Type B pancreatic cell (in vitro differentiated cells): ENCODE results near the gene ARRDC2. TPM values are rescaled to one million over a fixed set of nuclear protein-coding genes. Genes with fewer than 3 reads are reported as not detected.
"Not testable (repeated sequence)": the region's sequence is repeated elsewhere in the genome, so short reads cannot be mapped to it uniquely, and the experiment has no call there.

Source experiments
- DNase-seq: peaks from one replicate; pipeline ENCODE4 v3.0.0; 2021; ENCODE audit warnings: mixed read lengths; ENCODE audit not compliant: unreplicated experiment; ENCODE audit errors: extremely low spot score
- H3K27ac Mint-ChIP-seq: 2 replicates; pipeline ENCODE4 v1.8.0; 2021; ENCODE audit warnings: mild to moderate bottlenecking, mixed read lengths
- H3K27me3 Mint-ChIP-seq: 2 replicates; pipeline ENCODE4 v1.8.0; 2021; ENCODE audit warnings: mixed read lengths
- H3K36me3 Mint-ChIP-seq: 2 replicates; pipeline ENCODE4 v1.8.0; 2021; ENCODE audit warnings: mixed read lengths
- H3K4me1 Mint-ChIP-seq: one replicate; pipeline ENCODE4 v1.8.0; 2021; ENCODE audit warnings: mixed read lengths; ENCODE audit not compliant: unreplicated experiment
- H3K4me3 Mint-ChIP-seq: 2 replicates; pipeline ENCODE4 v1.8.0; 2021; ENCODE audit warnings: mild to moderate bottlenecking, mixed read lengths
- H3K9me3 Mint-ChIP-seq: 2 replicates; pipeline ENCODE4 v1.8.0; 2021; ENCODE audit warnings: mixed read lengths
- total RNA-seq: library from RNA; stranded (reverse); gene quantifications from 2 replicates; pipeline ENCODE4 v1.2.1, GENCODE V29; 2021; ENCODE audit warnings: low replicate concordance
- TF ChIP-seq, protein P1 (sequence below): fragments of 200-600 bp; sonication (generic); conservative IDR thresholded peaks from 2 replicates; pipeline ENCODE4 v1.5.0; 2021; ENCODE audit warnings: antibody characterized with exemption, mild to moderate bottlenecking

The ARRDC2 gene
- total RNA-seq, 1 donor from 2014 or later: 2.8 TPM

DNA sequence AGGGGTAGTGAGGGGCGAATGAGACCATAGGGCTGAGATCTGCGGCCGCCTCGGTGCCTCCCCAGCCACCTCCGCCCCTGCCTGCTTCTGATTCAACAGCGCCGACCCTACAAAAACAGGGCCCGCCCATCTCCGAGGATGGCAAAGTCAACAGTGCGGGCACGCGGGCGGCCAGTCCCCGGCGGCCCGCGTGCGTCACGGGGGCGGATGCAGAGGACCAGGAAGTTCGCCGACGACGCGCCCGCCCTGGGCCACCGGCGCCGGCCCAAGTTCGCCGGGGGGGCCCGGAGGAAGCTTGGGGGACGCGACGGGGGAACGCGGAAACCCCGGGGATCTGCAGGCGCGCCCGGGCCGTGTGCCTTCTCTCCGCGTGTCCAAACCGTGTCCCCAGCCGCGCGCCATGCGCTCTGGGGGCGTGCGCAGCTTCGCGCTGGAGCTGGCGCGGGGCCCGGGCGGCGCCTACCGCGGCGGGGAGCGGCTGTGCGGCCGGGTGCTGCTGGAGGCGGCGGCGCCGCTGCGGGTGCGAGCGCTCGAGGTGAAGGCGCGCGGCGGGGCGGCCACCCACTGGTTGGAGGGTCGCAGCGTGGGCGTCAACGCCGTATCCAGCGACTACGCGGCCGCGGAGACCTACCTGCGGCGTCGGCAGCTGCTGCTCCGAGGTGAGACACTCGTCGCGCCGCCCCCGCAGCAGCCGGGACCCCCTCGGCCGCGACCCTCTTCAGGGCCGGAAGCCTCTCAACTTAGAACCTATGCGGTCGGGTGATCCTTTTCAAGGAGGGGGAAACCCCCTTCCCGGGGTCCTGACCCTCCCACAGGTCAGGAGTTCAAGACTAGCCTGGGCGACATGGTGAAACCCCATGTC is 6.8 kb upstream of the ARRDC2 start:
- H3K4me1 Mint-ChIP-seq: no peaks in the 10 kb centered on the region
- H3K27me3 Mint-ChIP-seq: peaks cover 8% of the 10 kb centered on the region
- TF ChIP-seq, protein P1, sequence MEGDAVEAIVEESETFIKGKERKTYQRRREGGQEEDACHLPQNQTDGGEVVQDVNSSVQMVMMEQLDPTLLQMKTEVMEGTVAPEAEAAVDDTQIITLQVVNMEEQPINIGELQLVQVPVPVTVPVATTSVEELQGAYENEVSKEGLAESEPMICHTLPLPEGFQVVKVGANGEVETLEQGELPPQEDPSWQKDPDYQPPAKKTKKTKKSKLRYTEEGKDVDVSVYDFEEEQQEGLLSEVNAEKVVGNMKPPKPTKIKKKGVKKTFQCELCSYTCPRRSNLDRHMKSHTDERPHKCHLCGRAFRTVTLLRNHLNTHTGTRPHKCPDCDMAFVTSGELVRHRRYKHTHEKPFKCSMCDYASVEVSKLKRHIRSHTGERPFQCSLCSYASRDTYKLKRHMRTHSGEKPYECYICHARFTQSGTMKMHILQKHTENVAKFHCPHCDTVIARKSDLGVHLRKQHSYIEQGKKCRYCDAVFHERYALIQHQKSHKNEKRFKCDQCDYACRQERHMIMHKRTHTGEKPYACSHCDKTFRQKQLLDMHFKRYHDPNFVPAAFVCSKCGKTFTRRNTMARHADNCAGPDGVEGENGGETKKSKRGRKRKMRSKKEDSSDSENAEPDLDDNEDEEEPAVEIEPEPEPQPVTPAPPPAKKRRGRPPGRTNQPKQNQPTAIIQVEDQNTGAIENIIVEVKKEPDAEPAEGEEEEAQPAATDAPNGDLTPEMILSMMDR: no peak
- no peaks in the 10 kb centered on the region for H3K36me3 Mint-ChIP-seq
- no peak for DNase-seq
- peak overlapping the region; percentile 85 for H3K4me3 Mint-ChIP-seq
- no peak overlapping the region for H3K27ac Mint-ChIP-seq
- no peaks in the 10 kb centered on the region for H3K9me3 Mint-ChIP-seq

DNA sequence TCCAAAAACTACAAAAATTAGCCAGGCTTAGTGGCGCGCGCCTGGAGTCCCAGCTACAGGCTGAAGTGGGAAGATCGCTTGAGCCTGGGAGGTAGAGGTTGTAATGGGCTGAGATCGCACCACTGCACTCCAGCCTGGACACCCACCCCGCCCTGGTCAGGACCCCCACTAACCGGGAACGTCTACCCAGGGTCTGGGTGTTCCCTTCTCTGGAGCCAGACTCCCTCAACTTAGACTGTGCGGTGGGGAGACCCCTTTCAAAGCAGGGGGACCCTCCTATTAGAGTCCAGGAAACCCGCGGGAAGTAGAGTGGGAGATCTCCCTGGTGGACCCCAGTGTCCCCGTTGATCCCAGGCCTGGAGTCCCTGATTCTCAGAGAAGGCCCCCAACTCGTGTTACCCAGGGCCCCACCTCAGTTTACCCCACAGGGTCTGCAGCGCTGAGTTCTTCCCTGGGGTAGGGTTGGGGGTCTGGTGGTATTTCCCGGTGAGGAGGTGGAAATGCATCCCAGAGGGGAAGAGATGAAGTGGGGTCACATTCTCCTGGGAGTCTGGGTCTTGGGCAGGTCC is 6.1 kb upstream of the ARRDC2 start:
- peaks cover 10% of the 10 kb centered on the region for H3K27me3 Mint-ChIP-seq
- no peaks in the 10 kb centered on the region for H3K36me3 Mint-ChIP-seq
- H3K4me3 Mint-ChIP-seq: peak overlapping the region; percentile 69
- no peaks in the 10 kb centered on the region for H3K9me3 Mint-ChIP-seq
- TF ChIP-seq, protein P1: no peak
- H3K4me1 Mint-ChIP-seq: peaks cover 2% of the 10 kb centered on the region
- H3K27ac Mint-ChIP-seq: no peak overlapping the region
- DNase-seq: no peak

DNA sequence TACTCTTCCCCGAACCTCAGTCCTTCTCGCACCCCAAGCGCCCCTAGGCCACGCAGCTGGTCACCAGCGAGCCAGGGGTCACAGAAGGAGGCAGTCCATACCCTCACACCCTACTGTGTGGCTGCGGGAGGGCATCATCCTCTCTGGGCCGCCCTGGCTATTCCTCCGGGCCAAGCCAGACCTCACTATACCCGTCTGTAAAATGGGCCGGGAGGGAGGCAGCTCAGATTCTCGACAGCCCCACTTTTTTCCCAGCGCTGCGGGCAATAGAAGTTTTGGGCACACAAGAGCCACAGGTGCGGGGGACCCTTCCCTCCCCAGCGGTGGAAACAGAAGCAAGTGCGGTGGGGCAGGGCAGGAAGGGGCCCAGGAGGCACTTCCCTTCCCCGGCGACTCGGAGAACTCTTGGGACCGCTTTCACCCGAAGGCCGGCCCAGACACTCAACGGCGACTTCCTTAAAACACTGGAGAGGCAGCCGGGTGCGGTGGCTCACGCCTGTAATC is 5.6 kb upstream of the ARRDC2 start:
- no peaks in the 10 kb centered on the region for H3K9me3 Mint-ChIP-seq
- DNase-seq: no peak
- no peak overlapping the region for H3K27ac Mint-ChIP-seq
- TF ChIP-seq, protein P1: no peak
- H3K27me3 Mint-ChIP-seq: peaks cover 12% of the 10 kb centered on the region
- no peaks in the 10 kb centered on the region for H3K36me3 Mint-ChIP-seq
- no peak overlapping the region for H3K4me3 Mint-ChIP-seq
- peaks cover 7% of the 10 kb centered on the region for H3K4me1 Mint-ChIP-seq

DNA sequence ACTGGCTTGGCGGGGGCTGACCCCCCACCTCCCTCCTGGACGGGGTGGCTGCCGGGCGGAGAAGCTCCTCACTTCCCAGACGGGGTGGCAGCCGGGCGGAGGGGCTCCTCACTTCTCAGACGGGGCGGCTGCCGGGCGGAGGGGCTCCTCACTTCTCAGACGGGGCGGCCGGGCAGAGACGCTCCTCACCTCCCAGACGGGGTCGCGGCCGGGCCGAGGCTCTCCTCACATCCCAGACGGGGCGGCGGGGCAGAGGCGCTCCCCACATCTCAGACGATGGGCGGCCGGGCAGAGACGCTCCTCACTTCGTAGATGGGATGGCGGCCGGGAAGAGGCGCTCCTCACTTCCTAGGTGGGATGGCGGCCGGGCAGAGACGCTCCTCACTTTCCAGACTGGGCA is 2.2 kb upstream of the ARRDC2 start:
- not testable (repeated sequence) for H3K4me1 Mint-ChIP-seq, H3K27me3 Mint-ChIP-seq, H3K9me3 Mint-ChIP-seq, H3K36me3 Mint-ChIP-seq, H3K4me3 Mint-ChIP-seq, H3K27ac Mint-ChIP-seq, DNase-seq

DNA sequence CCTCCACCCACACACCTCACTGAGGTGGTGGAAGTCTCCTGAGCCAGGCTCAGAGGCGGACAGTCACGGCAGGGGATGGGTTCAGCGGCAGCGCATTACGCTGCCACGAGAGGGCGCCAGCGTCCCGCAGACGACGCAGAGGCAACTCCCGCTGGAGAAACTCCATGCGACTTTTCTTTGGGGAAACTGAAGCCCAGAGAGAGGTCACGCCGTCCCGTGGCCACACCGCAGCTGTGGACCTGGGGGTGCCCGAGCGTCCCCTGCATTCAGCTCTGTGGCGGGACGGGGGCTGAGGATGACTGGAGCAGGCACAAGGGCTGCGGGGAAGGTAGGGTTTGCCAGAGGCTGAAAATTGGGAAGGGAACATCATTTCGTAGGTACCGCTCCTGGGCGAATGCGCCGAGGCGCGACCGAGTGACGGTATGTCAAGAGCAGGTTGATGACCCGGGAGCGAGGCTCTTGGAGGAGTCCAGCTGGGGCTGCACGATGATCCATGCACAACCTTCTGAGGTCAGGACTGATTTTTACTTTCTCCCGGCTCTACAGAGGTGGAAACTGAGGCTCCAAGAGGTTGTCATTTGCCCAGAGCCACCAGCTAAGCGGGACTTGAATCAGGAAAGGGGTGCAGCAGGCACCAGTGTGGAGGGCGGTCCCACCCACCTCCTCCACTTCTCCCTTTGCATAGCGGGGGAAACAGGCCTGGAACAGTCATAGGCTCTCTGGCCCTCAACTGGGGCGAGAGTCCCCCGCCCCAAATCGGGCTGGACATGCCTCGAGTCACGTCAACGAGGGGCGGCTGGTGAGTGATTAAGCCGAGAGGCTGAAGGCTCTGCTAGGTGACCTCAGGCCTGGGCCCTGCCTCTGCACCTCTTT is 690 bp upstream of the ARRDC2 start:
- peak; percentile 88 for DNase-seq
- H3K27ac Mint-ChIP-seq: peak overlapping the region; percentile 89

More for the DNA sequence above, 690 bp upstream of the ARRDC2 start:
- peak overlapping the region; percentile 91 for H3K4me3 Mint-ChIP-seq
- H3K4me1 Mint-ChIP-seq: peaks cover 7% of the 10 kb centered on the region
- no peaks in the 10 kb centered on the region for H3K36me3 Mint-ChIP-seq
- TF ChIP-seq, protein P1: peak; percentile 99
- no peaks in the 10 kb centered on the region for H3K9me3 Mint-ChIP-seq
- peaks cover 4% of the 10 kb centered on the region for H3K27me3 Mint-ChIP-seq
